ENCODE measurements around the gene FKBP2. TPM values are rescaled to one million over a fixed set of nuclear protein-coding genes. Genes with fewer than 3 reads are reported as not detected.
A peak's percentile ranks its signal among the peaks of the same experiment; 100 is the strongest.

Gene FKBP2
- total and polyA plus RNA-seq, 2 of the 13 experiments (the other 11 are each of a cell fraction or from before 2014, with no cell fraction given), result 30.1 to 53.3 TPM

- Histone ChIP-seq H3K27me3 (ENCODE audit: control insufficient read depth in 1 of 2, insufficient read depth in 2 of 2, low read length in 2 of 2) (no peaks in the 10 kb centered on the region), H3K4me3 (replicated peaks in 1 of 3; ENCODE audit: insufficient read depth in 1 of 3, low read depth in 2 of 3, low read length in 3 of 3) (peak overlapping the region in 1 of 3 experiments; percentile 96; a peak in 1 of 6 replicates), H3K4me1 (ENCODE audit: insufficient read depth, low read length) (peaks cover 35% of the 10 kb centered on the region), H3K9me3 (ENCODE audit: low read length) (no peaks in the 10 kb centered on the region), H4K20me1 (ENCODE audit: insufficient read depth, low read length) (no peaks in the 10 kb centered on the region), H3K36me3 (replicated peaks in 1 of 2; ENCODE audit: control insufficient read depth in 1 of 2, insufficient read depth in 2 of 2, low read length in 2 of 2) (peaks cover 0 to 3% of the 10 kb centered on the region in 2 experiments; a peak in 2 of 5 replicates), H3K9ac (ENCODE audit: insufficient read depth, low read depth, low read length) (no peak overlapping the region), H3K27ac (ENCODE audit: extremely low read length, insufficient read depth, low read length) (no peak overlapping the region), H3K4me2 (ENCODE audit: low read depth, low read length) (peak overlapping the region; percentile 96; the same call in 1 of the 2 replicates), H3K79me2 (ENCODE audit: insufficient read depth, low read length) (no peaks in the 10 kb centered on the region), H2AFZ (ENCODE audit: low read length) (no peak overlapping the region)
- POLR2A ChIA-PET, result interaction anchor here (1.0 to 2.9 kb wide), 4 partner anchors 20 to 94 kb away, joined by 3 to 13 read pairs (median 4); partner anchors contain the start of genes ESRRA, PRDX5, STIP1 and TRMT112
- no TSS peak for BruUV-seq (replicated peaks)
- DNase-seq (ENCODE audit: low spot score) (no peak), FAIRE-seq (no peak), ATAC-seq (no peak)
- CTCF ChIA-PET (ENCODE audit: low intra/inter-chr PET ratio, low total read pairs), result no interaction called here
- in situ Hi-C loops (cut with HindIII; ENCODE audit: extremely low pct_ligation_motif_present, low pct_unique_long_range_greater_than_20kb), result no loop called here
- TF ChIP-seq, protein P1, sequence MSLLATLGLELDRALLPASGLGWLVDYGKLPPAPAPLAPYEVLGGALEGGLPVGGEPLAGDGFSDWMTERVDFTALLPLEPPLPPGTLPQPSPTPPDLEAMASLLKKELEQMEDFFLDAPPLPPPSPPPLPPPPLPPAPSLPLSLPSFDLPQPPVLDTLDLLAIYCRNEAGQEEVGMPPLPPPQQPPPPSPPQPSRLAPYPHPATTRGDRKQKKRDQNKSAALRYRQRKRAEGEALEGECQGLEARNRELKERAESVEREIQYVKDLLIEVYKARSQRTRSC (CRISPR knock-in tag; IDR thresholded peaks at IDR 0.05; ENCODE audit: low read depth), result no peak
- TF ChIP-seq ZNF607 (CRISPR knock-in tag; IDR thresholded peaks at IDR 0.05; ENCODE audit: borderline replicate concordance), result no peak
- no peak for TF ChIP-seq ZNF292 (CRISPR knock-in tag; IDR thresholded peaks at IDR 0.05; ENCODE audit: borderline replicate concordance, low read depth)
- TF ChIP-seq, protein P2, sequence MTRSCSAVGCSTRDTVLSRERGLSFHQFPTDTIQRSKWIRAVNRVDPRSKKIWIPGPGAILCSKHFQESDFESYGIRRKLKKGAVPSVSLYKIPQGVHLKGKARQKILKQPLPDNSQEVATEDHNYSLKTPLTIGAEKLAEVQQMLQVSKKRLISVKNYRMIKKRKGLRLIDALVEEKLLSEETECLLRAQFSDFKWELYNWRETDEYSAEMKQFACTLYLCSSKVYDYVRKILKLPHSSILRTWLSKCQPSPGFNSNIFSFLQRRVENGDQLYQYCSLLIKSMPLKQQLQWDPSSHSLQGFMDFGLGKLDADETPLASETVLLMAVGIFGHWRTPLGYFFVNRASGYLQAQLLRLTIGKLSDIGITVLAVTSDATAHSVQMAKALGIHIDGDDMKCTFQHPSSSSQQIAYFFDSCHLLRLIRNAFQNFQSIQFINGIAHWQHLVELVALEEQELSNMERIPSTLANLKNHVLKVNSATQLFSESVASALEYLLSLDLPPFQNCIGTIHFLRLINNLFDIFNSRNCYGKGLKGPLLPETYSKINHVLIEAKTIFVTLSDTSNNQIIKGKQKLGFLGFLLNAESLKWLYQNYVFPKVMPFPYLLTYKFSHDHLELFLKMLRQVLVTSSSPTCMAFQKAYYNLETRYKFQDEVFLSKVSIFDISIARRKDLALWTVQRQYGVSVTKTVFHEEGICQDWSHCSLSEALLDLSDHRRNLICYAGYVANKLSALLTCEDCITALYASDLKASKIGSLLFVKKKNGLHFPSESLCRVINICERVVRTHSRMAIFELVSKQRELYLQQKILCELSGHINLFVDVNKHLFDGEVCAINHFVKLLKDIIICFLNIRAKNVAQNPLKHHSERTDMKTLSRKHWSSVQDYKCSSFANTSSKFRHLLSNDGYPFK (CRISPR knock-in tag; IDR thresholded peaks at IDR 0.05; ENCODE audit: borderline replicate concordance), result no peak
- no peak for TF ChIP-seq ZMYM2 (CRISPR knock-in tag; IDR thresholded peaks at IDR 0.05)
- no peak for TF ChIP-seq ZNF556 (CRISPR knock-in tag; IDR thresholded peaks at IDR 0.05; ENCODE audit: borderline replicate concordance)
- TF ChIP-seq, protein P3, sequence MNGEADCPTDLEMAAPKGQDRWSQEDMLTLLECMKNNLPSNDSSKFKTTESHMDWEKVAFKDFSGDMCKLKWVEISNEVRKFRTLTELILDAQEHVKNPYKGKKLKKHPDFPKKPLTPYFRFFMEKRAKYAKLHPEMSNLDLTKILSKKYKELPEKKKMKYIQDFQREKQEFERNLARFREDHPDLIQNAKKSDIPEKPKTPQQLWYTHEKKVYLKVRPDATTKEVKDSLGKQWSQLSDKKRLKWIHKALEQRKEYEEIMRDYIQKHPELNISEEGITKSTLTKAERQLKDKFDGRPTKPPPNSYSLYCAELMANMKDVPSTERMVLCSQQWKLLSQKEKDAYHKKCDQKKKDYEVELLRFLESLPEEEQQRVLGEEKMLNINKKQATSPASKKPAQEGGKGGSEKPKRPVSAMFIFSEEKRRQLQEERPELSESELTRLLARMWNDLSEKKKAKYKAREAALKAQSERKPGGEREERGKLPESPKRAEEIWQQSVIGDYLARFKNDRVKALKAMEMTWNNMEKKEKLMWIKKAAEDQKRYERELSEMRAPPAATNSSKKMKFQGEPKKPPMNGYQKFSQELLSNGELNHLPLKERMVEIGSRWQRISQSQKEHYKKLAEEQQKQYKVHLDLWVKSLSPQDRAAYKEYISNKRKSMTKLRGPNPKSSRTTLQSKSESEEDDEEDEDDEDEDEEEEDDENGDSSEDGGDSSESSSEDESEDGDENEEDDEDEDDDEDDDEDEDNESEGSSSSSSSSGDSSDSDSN (CRISPR knock-in tag; IDR thresholded peaks at IDR 0.05), result no peak
- no peak for TF ChIP-seq ZNF274 (CRISPR knock-in tag; IDR thresholded peaks at IDR 0.05)
- TF ChIP-seq ZNF891 (CRISPR knock-in tag; IDR thresholded peaks at IDR 0.05), result no peak
- intact Hi-C loops (cut with micrococcal nuclease; ENCODE audit: unreplicated experiment), result no loop called here
- WGBS (ENCODE audit: low lambda C conversion rate), result 80% methylated on average over 4 of the region's 17 CpGs
Measured at GRCh38 chr11:64224151-64224890, 16.6 kb upstream of the FKBP2 start.

Data from HepG2 (cell line).